ENCODE results near the gene OPA3.

DNA sequence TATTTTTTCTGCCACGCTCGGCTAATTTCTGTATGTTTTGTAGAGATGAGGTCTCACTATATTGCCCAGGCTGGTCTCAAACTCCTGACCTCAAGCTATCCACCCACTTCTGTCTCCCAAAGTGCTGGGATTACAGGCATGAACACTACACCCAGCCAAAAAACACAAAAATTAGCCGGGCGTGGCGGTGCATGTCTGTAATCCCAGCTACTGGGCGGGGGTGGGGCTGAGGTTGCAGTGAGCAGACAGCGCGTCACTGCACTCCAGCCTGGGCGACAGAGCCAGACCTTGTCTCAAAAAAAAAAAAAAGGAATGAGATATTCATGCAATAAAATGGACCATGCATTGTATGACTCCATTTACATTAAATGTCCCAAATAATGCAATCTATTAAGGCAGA, 45.1 kb downstream of the OPA3 start:
- TF ChIP-seq, protein P1, sequence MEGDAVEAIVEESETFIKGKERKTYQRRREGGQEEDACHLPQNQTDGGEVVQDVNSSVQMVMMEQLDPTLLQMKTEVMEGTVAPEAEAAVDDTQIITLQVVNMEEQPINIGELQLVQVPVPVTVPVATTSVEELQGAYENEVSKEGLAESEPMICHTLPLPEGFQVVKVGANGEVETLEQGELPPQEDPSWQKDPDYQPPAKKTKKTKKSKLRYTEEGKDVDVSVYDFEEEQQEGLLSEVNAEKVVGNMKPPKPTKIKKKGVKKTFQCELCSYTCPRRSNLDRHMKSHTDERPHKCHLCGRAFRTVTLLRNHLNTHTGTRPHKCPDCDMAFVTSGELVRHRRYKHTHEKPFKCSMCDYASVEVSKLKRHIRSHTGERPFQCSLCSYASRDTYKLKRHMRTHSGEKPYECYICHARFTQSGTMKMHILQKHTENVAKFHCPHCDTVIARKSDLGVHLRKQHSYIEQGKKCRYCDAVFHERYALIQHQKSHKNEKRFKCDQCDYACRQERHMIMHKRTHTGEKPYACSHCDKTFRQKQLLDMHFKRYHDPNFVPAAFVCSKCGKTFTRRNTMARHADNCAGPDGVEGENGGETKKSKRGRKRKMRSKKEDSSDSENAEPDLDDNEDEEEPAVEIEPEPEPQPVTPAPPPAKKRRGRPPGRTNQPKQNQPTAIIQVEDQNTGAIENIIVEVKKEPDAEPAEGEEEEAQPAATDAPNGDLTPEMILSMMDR (IDR thresholded peaks at IDR 0.05), result no peak
- no peak for TF ChIP-seq ZFX (IDR thresholded peaks at IDR 0.05; ENCODE audit: borderline replicate concordance)

All from 22Rv1 (cell line).